ENCODE results near the gene CPNE9. TPM values are rescaled to one million over a fixed set of nuclear protein-coding genes. Genes with fewer than 3 reads are reported as not detected.

The CPNE9 gene
- total RNA-seq, 1 experiment from 2014 or later, result 3.5 TPM

- Mint-ChIP-seq H3K27ac (no peak overlapping the region), H3K4me1 (peaks cover 21 to 32% of the 10 kb centered on the region in 2 experiments), H3K9me3 (no peaks in the 10 kb centered on the region), H3K4me3 (no peak overlapping the region), H3K36me3 (ENCODE audit: insufficient read depth in 1 of 3, low read depth in 3 of 3) (peaks cover 0 to 16% (median 2%) of the 10 kb centered on the region in 3 experiments; a peak in 3 of 7 replicates), H3K27me3 (ENCODE audit: low read depth) (peaks cover 57% of the 10 kb centered on the region)
- Histone ChIP-seq H3K18ac (ENCODE audit: insufficient read length, low read depth, low read length) (no peak overlapping the region), H3K9ac (ENCODE audit: extremely low read depth, insufficient read length, low read length) (no peak overlapping the region), H3K23me2 (ENCODE audit: insufficient read length, low read depth, low read length, poor library complexity, severe bottlenecking) (no peaks in the 10 kb centered on the region), H3K79me2 (ENCODE audit: insufficient read depth, low read length) (no peaks in the 10 kb centered on the region), H3K27ac (ENCODE audit: insufficient read length, low read depth, low read length) (no peak overlapping the region), H4K5ac (ENCODE audit: insufficient read length, low read depth, low read length) (no peak overlapping the region), H2BK12ac (ENCODE audit: insufficient read length, low read depth, low read length) (no peak overlapping the region), H2BK120ac (ENCODE audit: low read depth, low read length, poor library complexity, severe bottlenecking) (no peak overlapping the region), H2BK15ac (ENCODE audit: low read depth, low read length) (no peak overlapping the region), H3K23ac (ENCODE audit: insufficient read length, low read depth, low read length) (no peak overlapping the region), H3K56ac (ENCODE audit: insufficient read length, low read depth, low read length) (no peak overlapping the region), H3K4me1 (ENCODE audit: insufficient read depth, low read length) (no peaks in the 10 kb centered on the region), H4K8ac (replicated peaks; ENCODE audit: insufficient read length, low read depth, low read length) (no peak overlapping the region), H3K27me3 (ENCODE audit: insufficient read depth, low read length) (no peaks in the 10 kb centered on the region; the same call in 1 of the 2 replicates), H2AFZ (ENCODE audit: low read length) (no peak overlapping the region), H2AK5ac (ENCODE audit: insufficient read length, low read length) (no peak overlapping the region), H3K4me2 (ENCODE audit: insufficient read depth, insufficient read length, low read length) (no peak overlapping the region), H4K91ac (ENCODE audit: insufficient read length, low read depth, low read length) (no peak overlapping the region), H3K14ac (ENCODE audit: insufficient read depth, low read length) (no peak overlapping the region), H4K20me1 (ENCODE audit: control insufficient read depth, insufficient read depth, insufficient read length) (no peaks in the 10 kb centered on the region), H2BK5ac (ENCODE audit: insufficient read length, low read length) (no peak overlapping the region), H3K79me1 (ENCODE audit: insufficient read depth, low read depth, low read length, poor library complexity, severe bottlenecking) (no peaks in the 10 kb centered on the region), H3K4ac (ENCODE audit: low read depth, low read length) (no peak overlapping the region), H3K9me3 (ENCODE audit: control insufficient read depth, low read depth, low read length) (no peaks in the 10 kb centered on the region), H2BK20ac (ENCODE audit: low read depth, low read length, poor library complexity, severe bottlenecking) (no peak overlapping the region), H3T11ph (ENCODE audit: low read length) (no peak overlapping the region)
- DNase-seq, result no peak
- WGBS (ENCODE audit: extremely low coverage, insufficient read length, low lambda C conversion rate), result no CpG with 5 or more reads among the region's 6 CpGs
- no peak for TF ChIP-seq CTCF (conservative IDR thresholded peaks at IDR 0.05)
These were observed 64.6 kb downstream of the CPNE9 start for GRCh38 chr3:9768141-9768775.

Data from H9 (cell line).